Subcutaneous abdominal adipose tissue (tissue), 5 donors: ENCODE results near the gene USP19.

Experiments
- H3K27ac ChIP-seq: one replicate; pipeline ENCODE4 v1.7.0; 2013; ENCODE audit warnings: low read depth, mild to moderate bottlenecking, inconsistent platforms, low read length, moderate library complexity
- H3K27me3 ChIP-seq, 5 donors: one replicate each; pipeline ENCODE4 v1.7.0; 2013; ENCODE audit warnings: low read length in 5 of 5, inconsistent platforms in 1 of 5; ENCODE audit not compliant: control insufficient read depth in 5 of 5, insufficient read depth in 4 of 5
- H3K36me3 ChIP-seq, 5 donors: one replicate each; pipeline ENCODE4 v1.7.0; 2013; ENCODE audit warnings: low read length in 5 of 5; ENCODE audit not compliant: control insufficient read depth in 5 of 5, insufficient read depth in 5 of 5
- H3K4me1 ChIP-seq, 5 donors: one replicate each; pipeline ENCODE4 v1.7.0; 2013; ENCODE audit warnings: low read length in 5 of 5, mild to moderate bottlenecking in 3 of 5, moderate library complexity in 1 of 5; ENCODE audit not compliant: control insufficient read depth in 5 of 5, insufficient read depth in 5 of 5
- H3K4me3 ChIP-seq, 5 donors: one replicate each; pipeline ENCODE4 v1.7.0; 2013; ENCODE audit warnings: low read length in 5 of 5, low read depth in 1 of 5
- H3K9ac ChIP-seq, 5 donors: one replicate each; pipeline ENCODE4 v1.7.0; 2013; ENCODE audit warnings: low read length in 5 of 5, mild to moderate bottlenecking in 4 of 5, moderate library complexity in 3 of 5
- H3K9me3 ChIP-seq, 5 donors: one replicate each; pipeline ENCODE4 v1.7.0; 2013; ENCODE audit warnings: low read length in 5 of 5; ENCODE audit not compliant: control insufficient read depth in 5 of 5
- donor health status: healthy.
- donor health status: healthy.
- donor health status: healthy.
- donor health status: healthy.
- donor health status: healthy.

Gene USP19

DNA sequence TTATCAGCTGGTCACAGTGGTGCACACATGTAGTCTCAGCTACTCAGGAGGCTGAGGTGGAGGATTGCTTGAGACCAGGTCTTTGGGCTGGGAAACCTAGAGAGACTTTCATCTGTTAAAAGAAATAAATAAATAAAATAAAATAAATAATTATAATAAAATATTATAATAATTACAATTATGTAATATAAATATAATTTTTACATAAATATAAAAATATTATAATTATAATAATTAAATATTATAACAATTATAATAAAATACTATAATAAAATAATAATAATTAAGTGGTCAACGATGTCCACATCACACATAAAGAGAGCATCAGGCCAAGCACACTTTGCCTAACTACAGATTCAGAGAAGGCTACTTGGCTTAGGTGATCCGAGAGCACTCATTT, 41.4 kb downstream of the USP19 start:
- H3K4me1 ChIP-seq = peaks cover 0 to 5% (median 1%) of the 10 kb centered on the region in 5 donors
- no peak overlapping the region for H3K9ac ChIP-seq

DNA sequence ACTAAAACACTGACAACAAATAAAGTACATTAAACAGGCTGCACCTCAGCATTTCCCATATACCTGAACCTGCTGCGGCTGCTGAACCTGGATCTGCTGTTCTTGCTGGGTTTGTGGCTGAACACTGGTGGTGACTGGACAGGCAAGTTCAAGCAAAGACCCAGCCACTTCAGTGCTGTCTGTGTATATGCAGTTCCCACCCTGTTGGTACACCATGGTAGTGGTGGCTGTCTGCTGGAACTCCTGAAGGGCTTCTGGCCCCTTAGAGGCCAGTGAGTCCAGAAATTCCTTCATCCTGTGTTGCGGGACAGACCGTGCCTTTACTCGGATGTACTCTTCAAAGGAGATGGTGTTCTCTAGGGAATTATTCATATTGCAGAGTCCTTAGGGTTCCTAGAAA, 44.0 kb downstream of the USP19 start:
- H3K4me1 ChIP-seq = peaks cover 0 to 5% (median 1%) of the 10 kb centered on the region in 5 donors
- H3K36me3 ChIP-seq = peaks cover 0 to 67% (median 52%) of the 10 kb centered on the region in 5 donors
- H3K27ac ChIP-seq = no peak overlapping the region
- H3K27me3 ChIP-seq = no peaks in the 10 kb centered on the region
- H3K9me3 ChIP-seq = no peaks in the 10 kb centered on the region
- H3K4me3 ChIP-seq = no peak overlapping the region
- no peak overlapping the region for H3K9ac ChIP-seq

More for the DNA sequence above, 41.4 kb downstream of the USP19 start:
- Histone ChIP-seq H3K27ac (no peak overlapping the region), H3K36me3 (peaks cover 0 to 41% (median 28%) of the 10 kb centered on the region in 5 donors), H3K27me3 (no peaks in the 10 kb centered on the region), H3K4me3 (no peak overlapping the region), H3K9me3 (no peaks in the 10 kb centered on the region)

DNA sequence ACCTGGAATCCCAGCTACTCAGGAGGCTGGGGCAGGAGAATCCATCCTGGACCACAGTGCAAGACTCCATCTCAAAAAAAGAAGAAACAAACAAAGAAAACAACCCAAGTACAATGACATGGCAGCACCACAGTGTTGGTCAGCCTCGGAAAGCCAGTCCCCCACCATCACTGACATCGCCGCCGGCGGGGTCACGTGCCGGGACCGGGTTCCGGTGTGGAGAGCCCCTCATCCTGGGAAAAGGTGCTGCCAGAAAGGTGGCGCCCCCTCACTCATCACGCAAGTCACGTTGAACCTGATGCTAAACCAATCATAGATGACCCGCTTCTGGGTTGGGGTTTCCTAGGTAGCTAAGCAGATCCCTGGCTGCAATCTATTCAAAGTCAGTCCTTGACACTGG, 44.5 kb downstream of the USP19 start:
- no peaks in the 10 kb centered on the region for H3K27me3 ChIP-seq
- no peak overlapping the region for H3K9ac ChIP-seq
- H3K9me3 ChIP-seq = no peaks in the 10 kb centered on the region
- H3K36me3 ChIP-seq = peaks cover 0 to 73% (median 57%) of the 10 kb centered on the region in 5 donors
- no peak overlapping the region for H3K27ac ChIP-seq
- no peak overlapping the region for H3K4me3 ChIP-seq
- peaks cover 0 to 5% (median 1%) of the 10 kb centered on the region in 5 donors for H3K4me1 ChIP-seq
